ENCODE results near the gene DOCK10.

The DOCK10 gene

GRCh38 chr2:224958873-224959272 lies 83.4 kb downstream of the DOCK10 start:
- H3K4me3 ChIP-seq (ENCODE audit: low read length) = no peak overlapping the region
- DNase-seq (ENCODE audit: low read depth) = no peak
- TF ChIP-seq, protein P1, sequence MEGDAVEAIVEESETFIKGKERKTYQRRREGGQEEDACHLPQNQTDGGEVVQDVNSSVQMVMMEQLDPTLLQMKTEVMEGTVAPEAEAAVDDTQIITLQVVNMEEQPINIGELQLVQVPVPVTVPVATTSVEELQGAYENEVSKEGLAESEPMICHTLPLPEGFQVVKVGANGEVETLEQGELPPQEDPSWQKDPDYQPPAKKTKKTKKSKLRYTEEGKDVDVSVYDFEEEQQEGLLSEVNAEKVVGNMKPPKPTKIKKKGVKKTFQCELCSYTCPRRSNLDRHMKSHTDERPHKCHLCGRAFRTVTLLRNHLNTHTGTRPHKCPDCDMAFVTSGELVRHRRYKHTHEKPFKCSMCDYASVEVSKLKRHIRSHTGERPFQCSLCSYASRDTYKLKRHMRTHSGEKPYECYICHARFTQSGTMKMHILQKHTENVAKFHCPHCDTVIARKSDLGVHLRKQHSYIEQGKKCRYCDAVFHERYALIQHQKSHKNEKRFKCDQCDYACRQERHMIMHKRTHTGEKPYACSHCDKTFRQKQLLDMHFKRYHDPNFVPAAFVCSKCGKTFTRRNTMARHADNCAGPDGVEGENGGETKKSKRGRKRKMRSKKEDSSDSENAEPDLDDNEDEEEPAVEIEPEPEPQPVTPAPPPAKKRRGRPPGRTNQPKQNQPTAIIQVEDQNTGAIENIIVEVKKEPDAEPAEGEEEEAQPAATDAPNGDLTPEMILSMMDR (IDR thresholded peaks at IDR 0.05; ENCODE audit: insufficient read depth, low read depth, low read length, missing control alignments) = no peak

DNA sequence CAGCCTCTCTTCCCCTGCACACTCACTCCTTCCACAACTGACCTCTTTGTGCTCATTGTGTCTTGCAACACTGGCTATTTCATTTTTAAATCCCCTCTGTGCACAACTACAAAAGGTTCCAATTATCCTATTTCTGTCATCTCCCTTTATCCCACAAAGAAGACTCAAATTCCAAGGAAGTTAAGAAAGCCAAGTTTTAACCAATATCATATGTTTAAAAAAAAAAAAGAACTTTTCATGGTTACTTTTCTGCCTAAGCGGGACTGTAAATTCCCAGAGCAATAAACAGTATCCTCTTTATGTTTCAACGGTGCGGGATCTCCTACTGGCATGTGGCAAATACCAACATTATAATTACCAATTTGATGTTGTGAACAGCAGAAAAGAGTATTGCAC lies 83.8 kb downstream of the DOCK10 start:
- DNase-seq (ENCODE audit: low read depth) = no peak
- TF ChIP-seq, protein P1 (IDR thresholded peaks at IDR 0.05; ENCODE audit: insufficient read depth, low read depth, low read length, missing control alignments) = no peak
- no peak overlapping the region for H3K4me3 ChIP-seq (ENCODE audit: low read length)

GRCh38 chr2:224957540-224958461 lies 84.5 kb downstream of the DOCK10 start:
- TF ChIP-seq, protein P1 (IDR thresholded peaks at IDR 0.05; ENCODE audit: insufficient read depth, low read depth, low read length, missing control alignments) = no peak
- DNase-seq (ENCODE audit: low read depth) = no peak
- H3K4me3 ChIP-seq (ENCODE audit: low read length) = no peak overlapping the region

DNA sequence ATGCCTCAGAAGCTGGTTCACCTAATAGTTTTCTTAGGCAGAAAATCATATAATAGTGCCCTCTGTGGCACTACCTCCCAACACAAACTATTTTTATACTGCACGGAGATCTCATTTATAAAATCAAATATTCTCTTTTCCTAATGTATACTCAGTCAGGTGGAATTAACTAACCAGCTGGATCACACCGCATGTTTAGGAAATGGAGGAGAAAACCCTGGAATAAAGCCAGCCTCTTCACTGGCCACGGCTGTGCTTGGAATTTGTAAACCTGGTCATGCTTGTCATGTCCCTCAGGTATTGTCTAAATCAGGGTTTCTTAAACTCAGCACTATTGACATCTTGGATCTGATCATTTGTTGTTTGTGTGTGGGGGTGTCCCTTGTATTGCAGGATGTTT lies 85.6 kb downstream of the DOCK10 start:
- no peak overlapping the region for H3K4me3 ChIP-seq (ENCODE audit: low read length)
- DNase-seq (ENCODE audit: low read depth) = no peak
- TF ChIP-seq, protein P1 (IDR thresholded peaks at IDR 0.05; ENCODE audit: insufficient read depth, low read depth, low read length, missing control alignments) = no peak

DNA sequence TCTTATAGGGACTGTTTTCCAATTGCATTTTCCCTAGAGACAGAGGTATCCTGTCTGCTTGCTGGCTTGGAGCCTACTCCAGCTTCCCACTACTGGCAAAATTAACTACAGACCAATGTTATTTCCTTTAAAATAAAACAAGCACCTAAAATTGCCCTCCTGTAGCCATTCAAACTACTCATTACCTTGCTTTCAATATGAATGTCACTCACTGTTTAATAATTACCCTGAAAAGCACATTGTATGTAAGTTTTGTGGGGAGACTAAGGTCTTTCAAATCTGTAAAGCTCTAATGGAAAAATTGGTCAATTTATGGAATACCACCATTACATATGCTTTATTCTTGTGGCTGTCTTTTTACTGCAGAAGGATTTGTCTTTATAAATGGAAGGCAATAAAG lies 87.3 kb downstream of the DOCK10 start:
- no peak overlapping the region for H3K4me3 ChIP-seq (ENCODE audit: low read length)
- TF ChIP-seq, protein P1 (IDR thresholded peaks at IDR 0.05; ENCODE audit: insufficient read depth, low read depth, low read length, missing control alignments) = no peak
- no peak for DNase-seq (ENCODE audit: low read depth)

GRCh38 chr2:224952936-224953657 lies 89.2 kb downstream of the DOCK10 start:
- TF ChIP-seq, protein P1 (IDR thresholded peaks at IDR 0.05; ENCODE audit: insufficient read depth, low read depth, low read length, missing control alignments) = no peak
- no peak for DNase-seq (ENCODE audit: low read depth)
- no peak overlapping the region for H3K4me3 ChIP-seq (ENCODE audit: low read length)

All from epithelial cell of esophagus (primary cell).